ENCODE results near the gene CAMTA1.

DNA sequence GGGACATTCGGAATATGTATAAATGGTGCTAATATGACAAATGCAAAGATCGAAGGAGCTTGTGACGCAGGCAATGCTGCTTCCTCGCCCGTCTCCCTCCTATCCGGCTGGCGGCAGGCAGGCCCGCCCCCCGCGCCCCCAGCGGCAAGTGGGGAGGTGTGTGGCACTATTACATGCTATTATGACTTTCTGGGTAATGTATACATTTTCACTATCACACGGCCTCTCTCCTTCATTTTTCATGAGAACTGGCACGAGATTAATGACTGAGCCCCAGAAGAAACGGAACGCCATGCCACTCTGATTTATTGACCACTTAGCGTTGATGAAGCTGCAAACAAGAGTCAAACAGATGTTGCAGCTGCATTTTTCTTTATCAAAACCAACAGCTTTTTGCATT is 846.9 kb downstream of the CAMTA1 start:
- TF ChIP-seq POLR2A (IDR thresholded peaks at IDR 0.05; ENCODE audit: low read length) (no peak), GATA1 (IDR thresholded peaks at IDR 0.05; ENCODE audit: low read depth, low read length) (no peak)

Data from erythroblast (primary cell).